ENCODE measurements around the gene SH3TC2. TPM values are rescaled to one million over a fixed set of nuclear protein-coding genes. Genes with fewer than 3 reads are reported as not detected.

The SH3TC2 gene
- total RNA-seq, 1 donor from 2014 or later: 0.69 TPM

- H3K79me2 ChIP-seq (ENCODE audit: low read depth): no peaks in the 10 kb centered on the region
- no peaks in the 10 kb centered on the region for H3F3A ChIP-seq (ENCODE audit: low read depth)
- Mint-ChIP-seq H3K36me3 (no peaks in the 10 kb centered on the region), H3K27ac (no peak overlapping the region), H3K9me3 (no peaks in the 10 kb centered on the region), H3K4me3 (no peak overlapping the region), H3K4me1 (peaks cover 2% of the 10 kb centered on the region), H3K27me3 (ENCODE audit: insufficient read depth, low read depth) (no peaks in the 10 kb centered on the region)
- H4K20me1 ChIP-seq (ENCODE audit: low read depth): no peaks in the 10 kb centered on the region
- TF ChIP-seq EZH2 (IDR thresholded peaks at IDR 0.05) (no peak), EZH2phosphoT487 (IDR thresholded peaks at IDR 0.05) (no peak)
- TF ChIP-seq, protein P1, sequence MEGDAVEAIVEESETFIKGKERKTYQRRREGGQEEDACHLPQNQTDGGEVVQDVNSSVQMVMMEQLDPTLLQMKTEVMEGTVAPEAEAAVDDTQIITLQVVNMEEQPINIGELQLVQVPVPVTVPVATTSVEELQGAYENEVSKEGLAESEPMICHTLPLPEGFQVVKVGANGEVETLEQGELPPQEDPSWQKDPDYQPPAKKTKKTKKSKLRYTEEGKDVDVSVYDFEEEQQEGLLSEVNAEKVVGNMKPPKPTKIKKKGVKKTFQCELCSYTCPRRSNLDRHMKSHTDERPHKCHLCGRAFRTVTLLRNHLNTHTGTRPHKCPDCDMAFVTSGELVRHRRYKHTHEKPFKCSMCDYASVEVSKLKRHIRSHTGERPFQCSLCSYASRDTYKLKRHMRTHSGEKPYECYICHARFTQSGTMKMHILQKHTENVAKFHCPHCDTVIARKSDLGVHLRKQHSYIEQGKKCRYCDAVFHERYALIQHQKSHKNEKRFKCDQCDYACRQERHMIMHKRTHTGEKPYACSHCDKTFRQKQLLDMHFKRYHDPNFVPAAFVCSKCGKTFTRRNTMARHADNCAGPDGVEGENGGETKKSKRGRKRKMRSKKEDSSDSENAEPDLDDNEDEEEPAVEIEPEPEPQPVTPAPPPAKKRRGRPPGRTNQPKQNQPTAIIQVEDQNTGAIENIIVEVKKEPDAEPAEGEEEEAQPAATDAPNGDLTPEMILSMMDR (IDR thresholded peaks at IDR 0.05): no peak
- no peaks in the 10 kb centered on the region for H3K36me3 ChIP-seq
- H2AFZ ChIP-seq (replicated peaks): no peak overlapping the region
- H3K4me2 ChIP-seq: no peak overlapping the region
- no peak for DNase-seq (ENCODE audit: low spot score)
- H3K27ac ChIP-seq: no peak overlapping the region
- H3K4me3 ChIP-seq: no peak overlapping the region
- H3K4me1 ChIP-seq: no peaks in the 10 kb centered on the region
- H3K9ac ChIP-seq: no peak overlapping the region
- H3K27me3 ChIP-seq: no peaks in the 10 kb centered on the region
- H3K9me3 ChIP-seq (ENCODE audit: low read depth): no peaks in the 10 kb centered on the region
Measured at GRCh38 chr5:149047462-149047861, 15.4 kb downstream of the SH3TC2 start.

DNA sequence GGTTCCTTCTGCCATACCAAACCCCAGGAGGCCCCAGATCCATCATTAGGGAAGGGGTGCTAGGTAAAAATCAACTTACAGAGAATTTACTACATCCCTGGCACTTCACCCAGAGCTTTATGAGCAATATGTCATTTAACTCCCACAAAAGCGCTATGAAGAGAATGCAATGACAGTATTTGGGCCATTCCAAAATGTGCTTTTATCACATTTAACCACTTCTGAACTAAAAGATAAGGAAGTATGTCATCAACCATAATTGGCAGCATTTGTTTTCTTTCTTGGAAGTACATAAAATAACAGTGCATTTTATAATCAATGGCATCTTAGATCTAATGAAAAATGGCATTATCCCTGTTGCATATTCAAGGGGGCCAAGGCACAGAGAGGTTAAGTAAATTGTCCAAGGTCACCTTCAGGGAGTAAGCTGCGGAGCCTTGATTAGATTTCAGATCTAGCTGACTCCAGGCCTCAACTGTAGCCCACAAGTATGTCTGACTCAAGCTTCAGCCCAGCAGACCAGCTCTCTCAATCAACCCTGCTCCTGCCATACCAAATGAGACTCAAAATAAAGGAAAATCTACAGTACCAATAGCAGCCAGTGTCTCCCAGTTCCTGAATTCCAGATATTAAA lies 16.5 kb downstream of the SH3TC2 start:
- Histone ChIP-seq H3K4me3 (no peak overlapping the region), H3K27ac (no peak overlapping the region), H3K9me3 (ENCODE audit: low read depth) (no peaks in the 10 kb centered on the region), H3F3A (ENCODE audit: low read depth) (no peaks in the 10 kb centered on the region), H3K4me1 (peaks cover 4% of the 10 kb centered on the region), H3K36me3 (no peaks in the 10 kb centered on the region), H2AFZ (replicated peaks) (no peak overlapping the region), H3K9ac (no peak overlapping the region), H3K79me2 (ENCODE audit: low read depth) (no peaks in the 10 kb centered on the region), H3K27me3 (no peaks in the 10 kb centered on the region), H3K4me2 (no peak overlapping the region), H4K20me1 (ENCODE audit: low read depth) (no peaks in the 10 kb centered on the region)
- Mint-ChIP-seq H3K27ac (no peak overlapping the region), H3K27me3 (ENCODE audit: insufficient read depth, low read depth) (no peaks in the 10 kb centered on the region), H3K4me3 (no peak overlapping the region), H3K4me1 (peaks cover 3% of the 10 kb centered on the region), H3K36me3 (no peaks in the 10 kb centered on the region), H3K9me3 (no peaks in the 10 kb centered on the region)
- TF ChIP-seq EZH2 (IDR thresholded peaks at IDR 0.05) (no peak), EZH2phosphoT487 (IDR thresholded peaks at IDR 0.05) (no peak)
- TF ChIP-seq, protein P1 (IDR thresholded peaks at IDR 0.05): no peak
- no peak for DNase-seq (ENCODE audit: low spot score)

- Mint-ChIP-seq H3K9me3 (no peaks in the 10 kb centered on the region), H3K4me1 (peaks cover 4% of the 10 kb centered on the region), H3K27me3 (ENCODE audit: insufficient read depth, low read depth) (no peaks in the 10 kb centered on the region), H3K27ac (no peak overlapping the region), H3K4me3 (no peak overlapping the region), H3K36me3 (no peaks in the 10 kb centered on the region)
- H3K4me3 ChIP-seq: no peak overlapping the region
- H3F3A ChIP-seq (ENCODE audit: low read depth): no peaks in the 10 kb centered on the region
- H3K4me2 ChIP-seq: no peak overlapping the region
- no peak overlapping the region for H3K27ac ChIP-seq
- H3K9me3 ChIP-seq (ENCODE audit: low read depth): no peaks in the 10 kb centered on the region
- no peak for DNase-seq (ENCODE audit: low spot score)
- H3K79me2 ChIP-seq (ENCODE audit: low read depth): no peaks in the 10 kb centered on the region
- no peaks in the 10 kb centered on the region for H3K27me3 ChIP-seq
- no peak overlapping the region for H2AFZ ChIP-seq (replicated peaks)
- no peak for TF ChIP-seq EZH2phosphoT487 (IDR thresholded peaks at IDR 0.05)
- peaks cover 5% of the 10 kb centered on the region for H3K4me1 ChIP-seq
- H3K9ac ChIP-seq: no peak overlapping the region
- no peaks in the 10 kb centered on the region for H3K36me3 ChIP-seq
- H4K20me1 ChIP-seq (ENCODE audit: low read depth): no peaks in the 10 kb centered on the region
Measured at GRCh38 chr5:149045089-149045460, 17.8 kb downstream of the SH3TC2 start.

DNA sequence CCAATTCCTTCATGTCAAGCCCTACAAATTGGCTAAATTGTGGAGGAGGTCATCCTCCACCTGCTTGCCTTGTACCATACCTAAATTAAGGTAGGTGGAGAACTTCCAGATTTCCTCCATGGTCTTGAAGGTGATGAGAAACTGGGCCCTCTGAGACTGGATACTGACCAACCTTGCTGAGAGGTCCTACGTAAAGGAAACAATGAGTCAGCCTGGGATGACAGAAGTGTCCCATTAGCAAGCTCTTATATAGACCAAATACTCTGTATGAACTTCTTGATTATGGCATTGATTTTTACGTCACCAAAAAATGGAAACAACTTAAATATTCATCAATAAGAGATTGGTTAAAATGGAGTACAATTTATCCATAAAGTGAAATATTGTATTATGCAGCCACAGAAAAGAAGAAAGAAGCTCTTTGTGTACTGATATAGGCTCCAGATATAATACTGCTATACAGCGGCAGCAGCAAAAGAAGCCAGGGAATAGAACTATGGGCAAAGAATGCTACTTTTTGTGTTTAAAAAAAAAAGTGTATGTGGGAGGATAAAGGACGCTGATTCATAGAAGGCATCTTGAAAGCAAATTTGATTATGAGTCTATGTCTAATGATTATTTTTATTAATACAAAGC lies 18.3 kb downstream of the SH3TC2 start:
- Histone ChIP-seq H3K79me2 (ENCODE audit: low read depth) (no peaks in the 10 kb centered on the region), H3K9me3 (ENCODE audit: low read depth) (no peaks in the 10 kb centered on the region), H4K20me1 (ENCODE audit: low read depth) (no peaks in the 10 kb centered on the region), H3K4me2 (no peak overlapping the region), H3K36me3 (no peaks in the 10 kb centered on the region), H3K27me3 (no peaks in the 10 kb centered on the region), H3F3A (ENCODE audit: low read depth) (no peaks in the 10 kb centered on the region), H3K4me3 (no peak overlapping the region), H3K4me1 (peaks cover 5% of the 10 kb centered on the region), H3K27ac (no peak overlapping the region), H2AFZ (replicated peaks) (no peak overlapping the region), H3K9ac (no peak overlapping the region)
- H3K9me3 Mint-ChIP-seq: no peaks in the 10 kb centered on the region
- no peak for TF ChIP-seq EZH2phosphoT487 (IDR thresholded peaks at IDR 0.05)
- TF ChIP-seq EZH2 (IDR thresholded peaks at IDR 0.05): no peak
- TF ChIP-seq, protein P1 (IDR thresholded peaks at IDR 0.05): no peak
- H3K27me3 Mint-ChIP-seq (ENCODE audit: insufficient read depth, low read depth): no peaks in the 10 kb centered on the region
- no peaks in the 10 kb centered on the region for H3K36me3 Mint-ChIP-seq
- no peak for DNase-seq (ENCODE audit: low spot score)
- H3K27ac Mint-ChIP-seq: no peak overlapping the region
- H3K4me1 Mint-ChIP-seq: peaks cover 4% of the 10 kb centered on the region
- H3K4me3 Mint-ChIP-seq: no peak overlapping the region
